HG03196 (cell line): ENCODE results near the gene TENM3.

ENCODE experiments used
- ATAC-seq: cut with Tn5 transposase; IDR thresholded peaks from one replicate; pipeline ENCODE4 v1.9.1; 2021; ENCODE audit not compliant: unreplicated experiment

The TENM3 gene

GRCh38 chr4:182716192-182716591 is 473.0 kb downstream of the TENM3 start:
- no peak for ATAC-seq

DNA sequence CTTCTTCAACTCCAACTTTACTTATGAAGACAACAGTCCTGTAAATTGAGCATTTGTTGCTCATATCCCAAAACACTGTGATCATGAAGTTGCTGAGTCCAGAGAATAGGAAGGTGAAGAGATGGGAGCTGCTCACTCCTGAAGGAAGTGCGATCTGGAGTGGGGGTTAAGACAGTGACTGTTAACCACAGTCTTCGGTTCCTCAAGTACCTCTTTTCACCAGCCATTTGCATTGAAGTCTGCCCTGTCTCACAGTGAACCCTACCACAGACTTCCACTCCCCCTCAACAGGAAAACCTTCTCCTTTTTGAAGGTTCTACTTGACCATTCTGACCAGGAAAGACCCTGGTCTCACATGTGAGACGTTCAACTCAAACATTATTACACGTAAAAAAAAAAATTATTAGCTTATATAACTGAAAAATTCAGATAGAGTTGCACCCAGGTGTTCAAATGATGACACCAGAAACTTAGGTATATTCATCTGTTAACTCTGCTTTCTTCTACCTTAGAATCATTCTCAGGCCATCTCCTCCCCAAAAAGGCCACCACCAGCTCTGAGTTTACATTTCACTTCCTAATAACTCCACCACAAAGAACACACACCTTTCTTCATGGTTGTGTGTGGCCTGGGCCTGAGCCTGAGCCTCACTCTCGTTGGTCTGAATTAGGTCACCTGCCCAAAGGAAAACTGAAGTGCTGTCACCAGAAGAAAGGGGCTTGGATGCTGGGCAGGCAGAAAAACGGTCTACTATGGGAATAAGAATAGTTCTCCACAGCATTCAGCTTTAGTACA is 474.8 kb downstream of the TENM3 start:
- ATAC-seq = no peak

- ATAC-seq = no peak
Measured at GRCh38 chr4:182724414-182724813, 481.2 kb downstream of the TENM3 start.

DNA sequence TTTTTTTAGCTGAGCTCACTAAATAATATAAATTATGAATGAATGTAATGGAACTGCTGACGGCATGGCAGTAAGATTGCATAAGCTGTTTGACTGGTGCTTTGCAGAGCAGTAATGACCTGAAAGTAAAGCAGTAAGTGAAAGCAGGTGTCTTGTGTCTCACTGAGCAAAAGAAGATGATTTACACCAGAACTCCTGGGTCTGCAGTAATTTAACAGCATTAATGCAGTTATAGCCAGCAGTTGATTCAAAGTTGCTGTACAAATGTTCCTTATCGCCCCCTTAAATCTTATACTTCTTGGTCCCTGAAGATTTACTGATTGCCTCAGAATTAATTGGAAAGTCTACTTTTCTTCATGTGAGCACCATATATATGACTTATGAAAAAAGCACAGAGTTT is 486.3 kb downstream of the TENM3 start:
- ATAC-seq = no peak

- no peak for ATAC-seq
Measured at GRCh38 chr4:182730791-182731190, 487.6 kb downstream of the TENM3 start.

- no peak for ATAC-seq
Measured at GRCh38 chr4:182736207-182736606, 493.0 kb downstream of the TENM3 start.

DNA sequence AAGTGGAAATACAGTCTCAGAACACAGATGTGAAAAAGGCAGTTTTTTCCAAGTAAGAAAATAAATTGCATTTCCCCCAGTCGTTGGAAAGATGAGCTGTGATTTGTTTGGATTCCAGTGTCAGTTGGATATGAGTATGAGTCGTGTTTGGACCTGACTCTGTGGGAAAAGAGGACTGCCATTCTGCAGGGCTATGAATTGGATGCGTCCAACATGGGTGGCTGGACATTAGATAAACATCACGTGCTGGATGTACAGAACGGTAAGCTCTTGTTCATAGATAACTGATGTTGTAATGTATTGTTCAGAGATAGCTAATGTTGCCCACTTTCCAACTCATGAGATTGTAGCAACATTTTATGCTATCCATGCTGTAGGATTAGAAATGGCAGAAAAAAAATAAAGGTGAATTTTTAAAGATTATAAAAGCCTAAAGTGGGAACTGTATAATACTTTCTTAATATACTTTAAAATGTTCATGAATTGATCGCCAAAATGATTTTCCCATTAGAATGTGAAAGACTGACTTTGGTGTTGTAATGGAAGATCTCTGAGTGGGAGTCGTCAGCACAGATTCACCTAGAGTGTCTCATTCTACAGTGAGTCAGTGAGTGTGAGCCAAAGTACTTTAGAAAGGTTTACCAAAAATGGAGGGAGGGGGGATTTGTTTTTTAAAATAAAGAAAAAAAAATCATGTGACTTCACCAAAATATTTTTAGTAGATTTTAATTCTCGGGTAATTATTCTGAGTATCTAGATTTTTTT is 495.3 kb downstream of the TENM3 start:
- ATAC-seq = no peak

DNA sequence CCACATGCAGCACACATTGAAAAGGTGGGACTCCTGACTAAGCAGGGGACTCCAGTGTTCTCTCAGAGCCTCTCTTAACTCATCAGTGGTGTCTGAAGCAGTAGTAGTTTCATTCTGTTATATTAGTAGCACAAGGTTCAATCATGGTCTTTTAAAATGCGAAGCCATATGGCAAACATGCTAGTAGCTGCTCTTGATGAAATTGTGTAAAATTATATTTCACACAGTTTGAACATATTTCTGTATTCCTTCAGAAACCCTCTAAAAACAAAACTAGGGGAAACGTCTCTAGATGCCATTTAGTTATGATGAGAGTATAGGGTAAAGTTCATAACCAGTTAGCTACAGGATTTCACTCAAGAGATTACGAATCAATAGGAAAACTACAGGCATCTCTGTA is 497.1 kb downstream of the TENM3 start:
- no peak for ATAC-seq

- no peak for ATAC-seq
Measured at GRCh38 chr4:182741054-182741453, 497.9 kb downstream of the TENM3 start.

- ATAC-seq = no peak
Measured at GRCh38 chr4:182741914-182742313, 498.7 kb downstream of the TENM3 start.

DNA sequence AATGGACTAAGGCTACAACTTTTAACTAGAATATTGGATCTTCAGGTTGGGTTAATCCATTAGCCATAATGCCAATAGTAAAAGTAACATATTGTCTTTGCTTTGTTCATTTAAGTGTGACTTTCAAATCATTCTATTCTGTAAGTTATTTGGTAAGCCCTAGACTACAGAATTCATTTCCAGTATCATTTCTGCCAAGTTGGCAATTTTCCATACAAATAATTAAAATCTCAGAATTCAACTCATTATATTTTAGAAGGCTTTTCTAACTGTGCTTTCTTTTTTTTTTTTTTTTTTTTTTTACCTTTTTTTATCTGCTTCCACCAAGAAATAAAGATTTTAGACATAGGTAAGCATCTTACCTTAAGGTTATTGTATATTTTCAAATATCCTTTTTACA is 500.6 kb downstream of the TENM3 start:
- no peak for ATAC-seq

DNA sequence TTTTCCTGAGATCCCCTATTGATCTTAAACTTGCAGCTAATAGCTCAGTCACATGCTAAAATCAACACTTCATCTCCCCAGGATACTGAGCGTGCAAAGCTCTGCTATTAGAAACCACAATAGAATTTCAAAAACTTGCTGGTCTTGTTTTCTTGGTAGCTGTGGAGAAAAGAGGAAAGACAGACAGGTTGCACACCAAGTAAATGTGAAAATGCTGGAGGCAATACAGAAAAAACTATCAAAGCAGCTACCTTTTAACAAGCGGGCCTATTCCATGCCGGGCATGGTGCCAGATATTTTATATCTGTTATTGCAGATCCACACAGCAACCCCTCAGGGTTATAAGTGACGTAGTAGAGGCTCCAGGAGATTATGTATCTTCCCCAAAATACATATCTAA is 502.0 kb downstream of the TENM3 start:
- ATAC-seq = no peak

DNA sequence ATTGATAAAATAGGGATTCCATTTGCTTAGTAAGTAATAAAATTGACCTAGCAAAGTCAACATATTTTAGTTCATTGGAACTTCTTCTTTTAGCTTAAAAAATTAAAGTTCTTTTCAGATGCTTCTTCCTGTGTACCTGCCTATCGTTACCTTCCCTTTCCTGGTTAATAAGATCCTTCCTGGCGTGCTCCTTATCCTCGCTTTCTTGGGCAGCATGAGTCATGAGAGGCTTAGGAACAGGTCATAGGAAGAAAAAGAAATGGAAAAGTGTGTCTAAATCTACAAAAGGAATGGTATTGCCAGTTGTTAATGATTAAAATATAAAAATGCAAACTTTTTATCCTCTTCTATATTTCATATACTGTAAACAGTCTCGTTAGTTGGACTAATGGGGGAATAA is 503.7 kb downstream of the TENM3 start:
- no peak for ATAC-seq

DNA sequence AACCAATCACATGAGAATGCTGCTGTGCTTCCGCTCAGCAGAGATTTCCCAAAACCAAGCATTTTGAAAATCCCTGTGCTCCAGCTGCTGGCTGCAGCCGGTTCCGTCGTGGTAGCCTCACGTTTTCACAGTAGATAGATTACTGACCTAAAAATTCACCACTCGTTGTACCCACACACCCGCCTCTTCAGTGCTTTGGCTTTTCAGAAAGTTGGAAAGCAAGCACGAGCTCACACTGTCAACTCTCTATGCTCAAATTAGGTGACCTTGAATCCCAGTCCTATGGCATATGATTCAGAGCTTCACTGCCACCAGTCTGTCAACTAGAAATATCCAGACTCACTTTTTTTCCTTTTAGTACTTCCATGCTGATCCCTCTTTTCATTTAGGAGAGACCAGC is 505.1 kb downstream of the TENM3 start:
- ATAC-seq = no peak

DNA sequence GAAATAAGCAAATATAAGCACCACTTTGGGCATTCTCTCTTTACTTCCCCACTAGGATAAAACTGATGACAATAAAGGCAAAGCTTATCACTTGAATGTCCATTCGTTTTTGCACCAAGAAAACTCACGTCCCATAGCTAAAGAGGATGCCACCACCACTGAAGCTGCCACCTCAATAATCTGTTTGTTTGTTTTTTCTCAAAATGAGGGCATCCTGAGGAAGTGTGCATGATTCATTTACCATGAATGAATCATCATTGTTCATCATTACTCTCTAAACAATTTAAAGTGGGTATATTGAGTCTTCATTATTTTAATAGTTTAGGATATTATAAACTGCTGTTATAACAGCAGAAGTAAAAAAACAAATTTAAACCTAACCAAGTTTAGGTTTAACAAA is 505.7 kb downstream of the TENM3 start:
- ATAC-seq = no peak

- no peak for ATAC-seq
Measured at GRCh38 chr4:182749667-182750167, 506.5 kb downstream of the TENM3 start.

DNA sequence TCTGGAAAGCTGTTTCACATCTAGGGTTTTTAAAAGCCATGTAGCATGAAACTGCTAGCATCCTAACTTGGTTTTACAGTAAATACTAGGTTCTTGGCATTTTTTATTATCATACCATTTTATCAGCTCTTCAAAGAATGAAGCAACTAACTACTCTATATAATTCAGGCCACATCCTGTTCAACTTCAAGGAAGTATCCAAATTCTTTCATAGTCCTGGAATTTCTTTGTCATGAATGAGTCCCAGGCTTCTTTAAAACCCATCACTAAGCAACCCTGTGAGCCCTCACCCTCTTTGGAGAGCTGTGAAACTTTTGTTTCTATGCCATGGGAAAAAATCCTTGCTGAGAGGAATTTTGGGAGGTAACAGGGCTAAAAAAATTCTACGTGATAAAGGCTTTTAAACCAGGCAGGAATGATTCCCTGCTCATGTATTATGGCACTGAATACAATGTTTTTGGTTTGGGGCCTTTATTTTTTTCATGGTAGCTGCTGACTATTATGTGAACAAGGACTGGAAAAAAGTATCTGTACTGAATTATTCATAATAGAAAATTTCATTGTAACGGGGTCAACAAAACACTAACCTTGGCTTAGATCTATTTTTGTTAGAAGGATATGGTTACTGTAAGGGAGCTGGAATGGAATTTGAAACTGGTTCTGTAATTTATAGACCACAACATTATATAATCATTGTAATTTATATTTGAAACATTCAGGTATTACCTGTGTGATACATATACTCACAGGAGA is 509.1 kb downstream of the TENM3 start:
- ATAC-seq = no peak

DNA sequence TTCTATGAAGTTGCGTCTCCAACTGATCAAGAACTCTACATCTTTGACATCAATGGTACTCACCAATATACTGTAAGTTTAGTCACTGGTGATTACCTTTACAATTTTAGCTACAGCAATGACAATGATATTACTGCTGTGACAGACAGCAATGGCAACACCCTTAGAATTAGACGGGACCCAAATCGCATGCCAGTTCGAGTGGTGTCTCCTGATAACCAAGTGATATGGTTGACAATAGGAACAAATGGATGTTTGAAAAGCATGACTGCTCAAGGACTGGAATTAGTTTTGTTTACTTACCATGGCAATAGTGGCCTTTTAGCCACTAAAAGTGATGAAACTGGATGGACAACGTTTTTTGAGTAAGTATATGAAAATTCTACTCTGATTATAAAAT is 511.7 kb downstream of the TENM3 start:
- ATAC-seq = no peak

- no peak for ATAC-seq
Measured at GRCh38 chr4:182756161-182756690, 513.0 kb downstream of the TENM3 start.

DNA sequence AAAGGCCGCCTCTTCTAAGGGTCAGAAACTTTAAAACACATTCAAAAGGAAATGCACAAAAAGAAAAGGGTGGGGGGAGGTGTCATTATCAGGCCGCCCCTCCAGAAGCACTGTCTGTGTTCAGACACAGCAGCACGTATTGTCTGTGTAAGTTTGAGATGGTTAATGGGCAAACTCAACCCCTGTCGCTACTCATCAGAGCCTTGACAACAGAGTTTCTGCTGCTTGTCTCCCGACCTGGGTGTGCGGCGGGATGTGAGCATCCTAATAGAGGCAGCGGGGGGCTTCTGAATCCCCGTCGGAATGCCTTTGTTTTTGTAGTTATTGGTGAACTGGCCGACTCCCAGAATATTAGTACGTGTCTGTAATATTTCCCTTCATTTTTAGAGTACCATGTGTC is 515.1 kb downstream of the TENM3 start:
- ATAC-seq = no peak

GRCh38 chr4:182760551-182761043 is 517.4 kb downstream of the TENM3 start:
- no peak for ATAC-seq
